ENCODE measurements around the gene C10orf95.

GRCh38 chr10:102452672-102453340, 1.5 kb upstream of the C10orf95 start:
- TF ChIP-seq ZNF335 (CRISPR knock-in tag; IDR thresholded peaks at IDR 0.05) (no peak), ZNF138 (CRISPR knock-in tag; IDR thresholded peaks at IDR 0.05; ENCODE audit: low read depth) (no peak), JUNB (CRISPR knock-in tag; IDR thresholded peaks at IDR 0.05; ENCODE audit: borderline replicate concordance) (no peak), STAG1 (CRISPR knock-in tag; IDR thresholded peaks at IDR 0.05) (no peak), LCORL (IDR thresholded peaks at IDR 0.05) (no peak), LCORL (CRISPR knock-in tag; IDR thresholded peaks at IDR 0.05) (no peak), ELF1 (CRISPR knock-in tag; IDR thresholded peaks at IDR 0.05) (no peak), PHF5A (CRISPR knock-in tag; IDR thresholded peaks at IDR 0.05; ENCODE audit: low read depth, unreplicated experiment) (no peak), ATF4 (CRISPR knock-in tag; IDR thresholded peaks at IDR 0.05) (no peak), RXRB (CRISPR knock-in tag; IDR thresholded peaks at IDR 0.05; ENCODE audit: borderline replicate concordance) (no peak), BRF2 (CRISPR knock-in tag; IDR thresholded peaks at IDR 0.05) (no peak), CBX1 (IDR thresholded peaks at IDR 0.05; ENCODE audit: low read depth) (no peak), FOXM1 (CRISPR knock-in tag; IDR thresholded peaks at IDR 0.05) (no peak)
- TF ChIP-seq, protein P1, sequence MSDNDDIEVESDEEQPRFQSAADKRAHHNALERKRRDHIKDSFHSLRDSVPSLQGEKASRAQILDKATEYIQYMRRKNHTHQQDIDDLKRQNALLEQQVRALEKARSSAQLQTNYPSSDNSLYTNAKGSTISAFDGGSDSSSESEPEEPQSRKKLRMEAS (IDR thresholded peaks at IDR 0.05), result no peak
